EL (cell line): ENCODE data around the gene KIAA2012.
"Not testable (repeated sequence)": the region's sequence is repeated elsewhere in the genome, so short reads cannot be mapped to it uniquely, and the experiment has no call there.

Experiments
- DNase-seq: peaks from one replicate; pipeline ENCODE4 v3.0.0-alpha.2; 2016

KIAA2012 gene

DNA sequence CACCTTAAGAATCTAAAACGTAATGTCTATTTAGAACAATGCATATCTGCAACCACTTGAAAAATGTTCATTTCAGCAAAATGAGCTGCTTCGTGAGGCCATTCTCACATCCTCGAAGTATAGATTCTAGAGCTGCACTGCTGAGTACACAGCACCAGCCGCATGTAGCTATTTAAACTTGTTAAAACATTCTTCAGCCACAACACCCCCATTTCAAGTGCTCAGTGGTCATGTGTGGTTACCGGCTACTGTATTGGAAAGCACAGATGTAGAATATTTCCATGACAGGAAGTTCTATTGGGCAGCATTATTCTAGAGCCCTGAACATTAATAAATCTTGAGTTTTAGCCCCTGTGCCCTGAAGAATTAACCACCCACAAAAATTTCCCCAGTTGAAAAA, 130.3 kb downstream of the KIAA2012 start:
- no peak for DNase-seq

GRCh38 chr2:202204855-202205254, 131.8 kb downstream of the KIAA2012 start:
- DNase-seq, result no peak

GRCh38 chr2:202208526-202208925, 135.5 kb downstream of the KIAA2012 start:
- no peak for DNase-seq

GRCh38 chr2:202215179-202215578, 142.1 kb downstream of the KIAA2012 start:
- DNase-seq, result no peak

- DNase-seq, result peak; percentile 62
Measured at GRCh38 chr2:202221873-202222272, 148.8 kb downstream of the KIAA2012 start.

GRCh38 chr2:202237787-202238233, 164.8 kb downstream of the KIAA2012 start:
- peak; percentile 63 for DNase-seq

DNA sequence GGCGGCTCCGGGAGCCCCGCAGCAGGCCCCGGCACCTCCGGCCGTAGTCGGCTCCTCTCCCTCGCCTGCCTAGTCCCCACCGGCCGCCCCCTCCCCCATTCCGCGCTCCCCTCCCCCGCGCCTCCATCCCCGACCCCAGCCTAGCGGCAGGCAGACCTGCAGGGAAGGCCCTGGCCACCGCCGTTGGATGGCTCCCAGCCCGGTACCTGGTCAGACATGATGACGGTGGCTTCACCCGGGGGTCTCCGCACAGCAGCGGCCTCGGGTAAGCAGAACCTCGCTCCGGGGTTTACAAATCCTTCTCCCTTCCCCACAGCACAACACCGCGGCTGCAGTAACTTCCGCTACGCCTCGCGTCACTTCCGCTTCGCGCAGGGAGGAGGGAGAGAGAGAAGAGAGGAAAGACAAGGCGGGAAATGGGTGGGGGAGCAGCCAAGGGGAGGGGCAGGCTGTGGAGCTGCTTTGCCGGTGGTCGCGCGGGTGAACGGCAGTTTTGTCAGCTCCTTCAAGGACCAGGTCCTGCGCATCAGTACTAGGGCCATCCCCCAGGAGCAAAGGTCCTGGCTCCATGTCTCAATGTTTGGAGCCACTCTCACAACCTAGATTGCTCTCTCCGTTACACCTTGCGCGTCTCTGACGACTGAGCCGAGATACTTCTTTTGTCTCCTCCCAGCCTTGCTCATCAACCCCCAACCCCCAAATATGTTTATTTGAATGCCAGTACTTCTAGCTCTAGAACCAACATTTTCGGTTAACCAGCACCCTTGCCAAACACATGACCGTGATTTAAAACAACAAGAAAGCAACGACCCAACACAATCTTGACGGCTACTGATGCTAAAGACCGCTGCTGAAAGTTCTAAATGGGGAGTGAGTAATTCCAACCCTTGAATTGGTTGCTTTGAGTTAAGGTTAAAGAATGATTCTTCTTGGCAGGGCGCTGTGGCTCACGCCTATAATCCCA, 165.5 kb downstream of the KIAA2012 start, which contains the start of gene SUMO1:
SUMO1 (minus strand) TSS at position 364 of the 964 bp plus-strand sequence; CDS start at position 218, 146 bp downstream.
- peak; percentile 90 for DNase-seq

DNA sequence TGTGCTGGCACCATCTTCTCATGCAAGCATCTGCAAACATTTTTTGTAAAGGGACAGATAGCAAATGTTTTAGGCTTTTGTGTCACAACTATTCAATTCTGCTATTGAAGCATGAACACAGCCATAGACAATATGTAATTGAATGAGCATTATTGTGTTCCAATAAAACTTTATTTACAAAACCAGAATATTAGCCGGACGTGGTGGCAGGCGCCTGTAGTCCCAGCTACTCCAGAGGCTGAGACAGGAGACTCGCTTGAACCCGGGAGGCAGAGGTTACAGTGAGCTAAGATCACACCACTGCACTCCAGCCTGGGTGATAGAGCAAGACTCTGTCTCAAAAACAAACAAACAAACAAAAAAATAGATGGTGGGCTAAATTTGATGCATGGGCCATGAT, 174.7 kb downstream of the KIAA2012 start:
- DNase-seq, result not testable (repeated sequence)

DNA sequence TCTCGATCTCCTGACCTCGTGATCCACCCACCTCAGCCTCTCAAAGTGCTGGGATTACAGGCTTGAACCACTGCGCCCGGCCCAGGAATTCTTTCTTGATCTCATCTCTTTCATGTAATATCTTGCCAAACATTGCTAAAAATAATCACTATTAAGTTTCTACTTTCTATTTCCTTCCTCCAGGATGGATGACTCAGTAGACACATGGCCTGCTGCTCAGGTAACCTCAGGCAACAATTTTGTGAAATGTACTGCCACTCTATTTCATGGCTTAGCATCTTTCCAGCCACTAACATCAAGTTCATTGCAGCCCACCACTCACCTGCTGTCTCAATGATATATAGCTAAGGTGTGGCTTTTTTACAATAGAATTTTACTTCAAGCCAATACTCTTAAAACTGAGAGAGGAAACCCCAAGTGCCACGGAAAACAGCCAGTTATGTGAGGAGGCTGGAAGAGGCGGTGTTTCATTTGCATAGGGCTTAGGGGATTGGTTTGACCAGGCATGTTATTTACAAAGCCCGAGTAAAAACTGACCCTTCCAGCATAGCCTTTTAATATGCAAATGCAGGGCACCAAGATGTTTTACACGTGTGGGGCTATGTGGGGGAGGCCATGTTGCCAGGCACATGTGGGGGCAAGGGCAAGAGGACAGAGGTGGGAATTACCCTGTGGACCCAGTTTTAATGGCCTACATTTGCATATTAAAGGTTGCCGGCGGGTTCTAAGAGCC, 176.6 kb downstream of the KIAA2012 start:
- no peak for DNase-seq

DNA sequence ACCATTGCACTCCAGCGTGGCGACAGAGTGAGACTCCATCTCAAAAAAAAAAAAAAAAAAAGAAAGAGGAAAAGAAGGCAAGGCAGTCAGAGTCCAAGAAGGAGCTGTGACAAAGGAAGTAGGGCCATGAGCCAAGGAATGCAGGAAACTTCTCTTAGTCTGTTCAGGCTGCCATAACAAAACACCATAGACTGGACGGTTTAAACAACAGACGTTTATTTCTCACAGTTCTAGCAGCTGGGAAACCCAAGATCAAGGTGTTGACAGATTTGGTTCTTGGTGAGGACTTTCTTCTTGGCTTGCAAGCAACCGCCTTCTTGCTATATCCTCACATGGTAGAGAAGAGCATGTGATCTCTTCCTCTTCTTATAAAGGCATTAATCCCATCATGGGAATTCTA, 178.4 kb downstream of the KIAA2012 start:
- no peak for DNase-seq
